GM13977 (cell line): Measurements from ENCODE around the gene TKT.

Source experiments
- DNase-seq: peaks from one replicate; pipeline ENCODE4 v3.0.0; 2012; ENCODE audit warnings: low spot score
- in situ Hi-C: fragments of 300-500 bp; cut with MboI; formaldehyde crosslinking; loops from one replicate; pipeline ENCODE4 v1.12.0; 2022; ENCODE audit warnings: low sequenced_read_pairs, low pct_unique_long_range_greater_than_20kb, mixed read lengths, inconsistent platforms; ENCODE audit not compliant: unreplicated experiment
- TF ChIP-seq, protein P1 (sequence below): IDR thresholded peaks from 2 replicates; pipeline ENCODE4 v1.5.1; 2012; ENCODE audit warnings: mild to moderate bottlenecking, control low read depth; ENCODE audit not compliant: insufficient read depth; ENCODE audit errors: extremely low read depth, missing control alignments

TKT gene

DNA sequence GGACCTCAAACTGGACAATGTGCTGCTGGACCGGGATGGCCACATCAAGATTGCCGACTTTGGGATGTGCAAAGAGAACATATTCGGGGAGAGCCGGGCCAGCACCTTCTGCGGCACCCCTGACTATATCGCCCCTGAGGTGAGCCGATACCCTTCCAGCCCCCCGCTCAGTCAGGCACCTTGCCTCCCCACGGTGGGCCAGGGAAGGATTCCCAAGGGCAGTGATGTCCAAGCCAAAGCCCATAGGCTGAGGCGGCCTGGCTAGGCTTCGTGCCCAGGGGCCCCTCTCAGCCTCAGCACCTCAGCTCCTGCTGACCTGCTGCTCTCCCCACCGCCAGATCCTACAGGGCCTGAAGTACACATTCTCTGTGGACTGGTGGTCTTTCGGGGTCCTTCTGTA, 67.1 kb downstream of the TKT start:
- in situ Hi-C loops = no loop called here
- TF ChIP-seq, protein P1, sequence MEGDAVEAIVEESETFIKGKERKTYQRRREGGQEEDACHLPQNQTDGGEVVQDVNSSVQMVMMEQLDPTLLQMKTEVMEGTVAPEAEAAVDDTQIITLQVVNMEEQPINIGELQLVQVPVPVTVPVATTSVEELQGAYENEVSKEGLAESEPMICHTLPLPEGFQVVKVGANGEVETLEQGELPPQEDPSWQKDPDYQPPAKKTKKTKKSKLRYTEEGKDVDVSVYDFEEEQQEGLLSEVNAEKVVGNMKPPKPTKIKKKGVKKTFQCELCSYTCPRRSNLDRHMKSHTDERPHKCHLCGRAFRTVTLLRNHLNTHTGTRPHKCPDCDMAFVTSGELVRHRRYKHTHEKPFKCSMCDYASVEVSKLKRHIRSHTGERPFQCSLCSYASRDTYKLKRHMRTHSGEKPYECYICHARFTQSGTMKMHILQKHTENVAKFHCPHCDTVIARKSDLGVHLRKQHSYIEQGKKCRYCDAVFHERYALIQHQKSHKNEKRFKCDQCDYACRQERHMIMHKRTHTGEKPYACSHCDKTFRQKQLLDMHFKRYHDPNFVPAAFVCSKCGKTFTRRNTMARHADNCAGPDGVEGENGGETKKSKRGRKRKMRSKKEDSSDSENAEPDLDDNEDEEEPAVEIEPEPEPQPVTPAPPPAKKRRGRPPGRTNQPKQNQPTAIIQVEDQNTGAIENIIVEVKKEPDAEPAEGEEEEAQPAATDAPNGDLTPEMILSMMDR = no peak
- no peak for DNase-seq

DNA sequence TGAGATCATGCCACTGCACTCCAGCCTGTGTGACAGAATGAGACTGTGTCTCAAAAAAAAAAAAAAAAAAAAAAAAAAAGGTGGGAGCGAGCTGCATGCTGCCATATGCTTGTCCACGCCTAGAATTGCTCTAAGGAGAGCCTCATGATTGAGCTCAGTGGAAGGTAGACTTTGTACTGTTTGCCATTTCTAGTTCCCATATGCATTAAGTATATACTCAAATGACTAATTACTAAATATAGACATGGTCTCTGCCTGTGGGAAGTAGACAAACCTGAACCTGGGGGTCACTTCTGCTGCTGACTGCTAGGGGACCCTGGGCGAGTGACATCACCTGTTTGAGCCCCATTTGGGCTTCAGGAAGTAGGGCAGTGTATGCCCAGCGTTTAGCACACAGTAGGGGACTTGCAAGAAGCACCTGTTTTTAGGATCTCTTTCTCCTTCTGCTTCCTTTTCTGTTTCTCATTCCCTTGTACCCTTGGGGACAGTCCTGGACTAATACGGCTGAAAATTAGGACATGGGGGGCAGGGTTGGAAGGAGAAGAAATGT, 67.6 kb downstream of the TKT start:
- DNase-seq = no peak
- in situ Hi-C loops = no loop called here
- TF ChIP-seq, protein P1 = no peak

DNA sequence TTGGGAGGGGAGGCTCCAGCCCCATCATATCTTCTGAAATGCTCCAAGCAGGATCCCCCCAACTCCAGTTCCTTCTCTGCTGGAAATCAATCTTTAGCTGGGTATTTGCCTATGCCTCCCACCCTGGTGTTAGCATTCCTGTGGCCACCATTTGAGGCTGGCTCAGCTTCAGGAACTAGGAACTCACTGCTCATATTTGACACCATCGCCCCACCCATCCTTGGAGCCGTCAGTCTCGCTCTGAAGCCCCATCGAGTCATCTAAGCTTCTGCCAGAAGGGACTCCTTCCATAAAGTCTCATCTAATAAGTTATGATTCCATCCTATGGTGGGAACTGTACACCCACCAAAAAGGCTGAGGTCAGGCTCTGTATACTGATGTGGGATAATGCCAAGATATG, 68.4 kb downstream of the TKT start:
- TF ChIP-seq, protein P1 = no peak
- in situ Hi-C loops = no loop called here
- DNase-seq = no peak

DNA sequence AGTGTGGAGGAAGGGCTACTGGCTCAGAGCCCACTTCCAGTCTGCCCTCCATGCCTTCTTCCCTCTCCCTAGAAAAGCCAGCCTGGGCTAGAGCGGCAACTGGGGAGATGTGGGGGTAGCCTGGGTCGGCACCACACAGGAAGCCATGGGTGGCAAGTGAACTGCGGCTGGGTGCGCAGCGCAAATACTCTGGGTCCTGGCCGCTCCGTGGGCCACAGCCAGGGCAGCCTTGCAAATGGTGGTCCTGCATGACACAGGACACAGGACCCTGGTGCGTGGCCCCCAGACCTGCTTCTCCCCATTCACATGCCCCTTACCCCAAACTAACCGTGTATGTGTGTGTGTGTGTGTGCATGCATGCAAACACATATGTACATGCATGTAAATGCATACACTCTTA, 69.1 kb downstream of the TKT start:
- TF ChIP-seq, protein P1 = no peak
- in situ Hi-C loops = no loop called here
- DNase-seq = no peak

DNA sequence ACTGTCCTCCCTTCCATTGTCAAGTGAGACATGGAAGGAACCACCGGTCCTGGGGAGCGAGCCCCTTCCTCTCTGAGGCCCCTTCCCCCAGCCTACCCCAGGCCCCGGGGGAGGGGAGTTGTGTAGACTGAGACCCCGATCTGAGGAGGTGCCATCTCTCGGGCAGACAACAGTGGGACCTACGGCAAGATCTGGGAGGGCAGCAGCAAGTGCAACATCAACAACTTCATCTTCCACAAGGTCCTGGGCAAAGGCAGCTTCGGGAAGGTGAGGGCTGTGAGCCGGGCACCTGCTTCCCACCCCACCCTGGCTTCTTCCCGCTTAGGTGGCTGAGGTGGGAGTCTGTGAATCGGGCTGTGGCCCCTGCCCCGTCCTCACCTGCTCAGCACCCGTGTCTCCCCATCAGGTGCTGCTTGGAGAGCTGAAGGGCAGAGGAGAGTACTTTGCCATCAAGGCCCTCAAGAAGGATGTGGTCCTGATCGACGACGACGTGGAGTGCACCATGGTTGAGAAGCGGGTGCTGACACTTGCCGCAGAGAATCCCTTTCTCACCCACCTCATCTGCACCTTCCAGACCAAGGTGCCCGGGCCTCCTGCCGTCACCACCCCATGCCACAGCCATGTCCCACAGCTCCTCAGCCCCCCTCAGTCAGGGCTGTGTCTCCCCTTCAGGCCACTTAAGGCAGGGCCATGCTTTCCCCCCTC, 69.9 kb downstream of the TKT start:
- TF ChIP-seq, protein P1 = no peak
- DNase-seq = no peak
- in situ Hi-C loops = no loop called here

DNA sequence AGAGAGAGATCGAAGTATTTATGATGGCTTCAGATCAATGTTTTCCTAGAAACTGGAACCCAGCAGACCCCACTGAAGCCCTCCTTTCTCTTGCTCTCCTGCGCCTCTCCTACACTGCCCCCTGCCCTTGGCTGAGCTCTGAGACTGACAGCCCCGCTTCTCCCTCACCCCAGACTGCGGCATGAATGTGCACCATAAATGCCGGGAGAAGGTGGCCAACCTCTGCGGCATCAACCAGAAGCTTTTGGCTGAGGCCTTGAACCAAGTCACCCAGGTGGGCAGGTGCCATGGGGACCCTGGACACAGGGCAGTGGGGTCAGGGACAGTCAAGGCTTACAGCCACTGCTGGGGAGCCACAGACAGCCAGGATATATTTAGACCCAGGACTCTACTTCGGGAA, 71.1 kb downstream of the TKT start:
- DNase-seq = no peak
- in situ Hi-C loops = no loop called here
- TF ChIP-seq, protein P1 = no peak
